ENCODE data around the gene ARHGAP23.

Gene ARHGAP23

GRCh38 chr17:38440614-38441397 is 12.5 kb downstream of the ARHGAP23 start:
- in situ Hi-C loops (cut with HindIII; ENCODE audit: low sequenced_read_pairs): no loop called here

GRCh38 chr17:38441429-38442061 is 13.3 kb downstream of the ARHGAP23 start:
- in situ Hi-C loops (cut with HindIII; ENCODE audit: low sequenced_read_pairs): no loop called here

DNA sequence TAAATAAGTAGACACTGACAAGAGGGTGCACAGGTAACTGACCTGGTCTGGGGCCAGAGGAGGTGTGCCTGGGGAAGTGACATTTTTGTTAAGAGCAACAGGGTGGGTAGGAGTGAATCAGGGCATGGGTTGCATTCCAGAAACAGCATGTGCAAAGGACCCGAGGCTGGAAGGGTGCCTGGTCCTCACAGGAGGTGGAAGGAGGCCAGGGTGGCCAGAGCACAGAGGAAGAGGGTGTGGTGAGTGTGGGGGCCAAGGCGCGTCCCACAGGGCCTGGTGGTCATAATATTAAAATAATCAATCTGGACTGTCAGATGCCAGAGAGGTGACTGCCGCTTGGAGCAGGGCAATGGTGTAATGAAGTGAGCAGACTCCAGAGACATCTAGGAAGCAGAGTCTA is 14.3 kb downstream of the ARHGAP23 start:
- in situ Hi-C loops (cut with HindIII; ENCODE audit: low sequenced_read_pairs): no loop called here

DNA sequence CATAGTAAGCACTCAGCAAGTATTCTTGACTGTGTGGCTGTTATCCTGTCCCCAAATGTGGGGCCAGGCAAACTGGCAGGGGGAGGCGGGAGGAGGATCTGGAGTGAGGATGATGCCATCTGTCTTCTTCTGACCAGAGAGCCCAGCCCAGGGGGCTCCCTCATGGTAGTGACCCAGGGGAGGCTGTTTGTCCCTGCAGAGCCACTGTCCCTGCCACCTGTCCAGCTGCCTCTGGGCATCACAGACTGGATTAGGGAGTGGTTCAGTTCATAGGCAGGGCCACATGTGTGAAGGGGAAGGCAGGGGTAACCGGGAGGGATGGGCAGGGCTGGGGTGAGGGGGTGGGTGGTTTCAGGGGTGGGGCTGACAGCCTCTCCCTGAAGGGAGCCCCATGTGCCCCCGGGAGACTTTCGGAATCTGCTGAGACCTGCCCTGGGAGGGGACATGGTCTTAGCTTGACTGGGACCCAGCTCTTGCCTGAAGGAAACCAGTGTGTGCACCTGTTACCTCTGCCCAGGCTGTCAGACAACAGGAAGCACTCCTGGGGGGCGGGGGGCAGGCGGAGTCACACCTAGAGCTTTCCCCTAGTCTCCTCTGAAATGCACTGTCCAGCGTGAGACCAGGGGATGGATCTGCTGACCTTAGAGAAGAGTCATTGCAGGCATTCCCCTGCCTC is 15.2 kb downstream of the ARHGAP23 start:
- in situ Hi-C loops (cut with HindIII; ENCODE audit: low sequenced_read_pairs): no loop called here

DNA sequence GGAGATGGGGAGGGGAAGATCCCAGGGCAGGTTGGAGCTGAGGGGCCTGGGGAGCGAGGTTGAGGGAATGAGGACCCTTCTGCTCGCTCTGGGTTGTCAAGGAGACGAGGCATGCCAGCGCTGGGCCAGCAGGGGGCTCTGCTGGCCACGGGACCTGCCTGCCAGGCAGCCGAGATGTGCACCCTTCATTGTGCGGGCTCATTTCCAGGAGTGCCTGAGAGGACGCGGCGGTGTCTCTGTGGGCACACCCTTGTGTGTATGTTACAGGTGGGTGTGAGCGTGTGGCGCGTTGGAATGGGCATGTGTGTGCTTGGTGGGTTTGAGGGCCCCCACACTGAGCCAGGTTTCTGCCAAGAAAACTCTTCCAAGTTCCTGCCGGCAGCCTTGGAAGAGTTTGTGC is 15.9 kb downstream of the ARHGAP23 start:
- in situ Hi-C loops (cut with HindIII; ENCODE audit: low sequenced_read_pairs): no loop called here

DNA sequence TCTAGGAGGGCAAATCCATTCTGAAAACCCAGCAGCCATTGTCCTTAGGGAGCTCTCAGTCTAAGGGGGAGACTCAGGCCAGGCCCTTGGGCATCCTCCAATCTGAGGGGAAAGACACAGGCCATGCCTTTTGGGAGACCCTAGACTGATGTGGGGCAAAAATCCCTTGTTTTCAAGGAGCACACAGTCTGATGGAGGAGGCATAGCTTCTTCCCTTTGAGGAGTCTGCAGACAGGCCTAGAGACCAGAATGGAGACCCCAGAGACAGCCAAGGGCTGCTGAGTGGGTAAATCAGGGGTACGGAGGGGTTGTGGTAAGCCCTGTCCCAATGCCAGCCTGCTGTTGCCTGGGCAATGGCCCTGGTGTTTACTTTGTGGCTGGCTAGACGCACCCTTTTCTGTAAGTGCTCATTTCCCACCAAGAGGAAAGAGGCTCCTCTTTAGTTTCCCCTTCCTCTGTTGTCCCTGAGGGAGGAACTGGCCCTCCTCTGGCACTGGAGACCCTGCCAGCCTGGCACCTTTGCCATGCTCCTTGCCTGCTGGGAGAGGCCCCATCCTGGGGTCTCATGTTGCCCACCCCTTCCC is 19.3 kb downstream of the ARHGAP23 start:
- in situ Hi-C loops (cut with HindIII; ENCODE audit: low sequenced_read_pairs): no loop called here

- in situ Hi-C loops (cut with HindIII; ENCODE audit: low sequenced_read_pairs): no loop called here
Observed at GRCh38 chr17:38448208-38448771, 20.0 kb downstream of the ARHGAP23 start.

DNA sequence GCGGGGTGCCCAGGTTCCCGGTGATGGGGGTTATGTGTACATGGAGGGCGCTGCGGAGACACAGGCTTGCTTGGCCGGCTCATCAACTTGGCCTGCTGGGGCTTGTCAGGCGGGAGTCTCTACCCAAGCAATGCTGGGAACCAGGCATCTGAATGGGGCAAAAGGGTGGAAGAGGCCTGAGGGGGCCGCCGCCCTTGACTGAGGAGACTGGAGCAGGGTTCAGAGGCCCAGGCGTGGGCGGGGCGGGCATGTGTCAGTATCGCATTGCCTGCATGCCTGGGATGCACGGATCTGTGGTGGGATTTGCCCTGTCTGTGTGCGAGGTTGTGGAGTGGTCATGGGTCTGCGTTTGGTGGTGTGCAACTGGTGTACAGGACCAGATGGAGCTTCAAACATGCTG is 21.1 kb downstream of the ARHGAP23 start:
- in situ Hi-C loops (cut with HindIII; ENCODE audit: low sequenced_read_pairs): no loop called here

DNA sequence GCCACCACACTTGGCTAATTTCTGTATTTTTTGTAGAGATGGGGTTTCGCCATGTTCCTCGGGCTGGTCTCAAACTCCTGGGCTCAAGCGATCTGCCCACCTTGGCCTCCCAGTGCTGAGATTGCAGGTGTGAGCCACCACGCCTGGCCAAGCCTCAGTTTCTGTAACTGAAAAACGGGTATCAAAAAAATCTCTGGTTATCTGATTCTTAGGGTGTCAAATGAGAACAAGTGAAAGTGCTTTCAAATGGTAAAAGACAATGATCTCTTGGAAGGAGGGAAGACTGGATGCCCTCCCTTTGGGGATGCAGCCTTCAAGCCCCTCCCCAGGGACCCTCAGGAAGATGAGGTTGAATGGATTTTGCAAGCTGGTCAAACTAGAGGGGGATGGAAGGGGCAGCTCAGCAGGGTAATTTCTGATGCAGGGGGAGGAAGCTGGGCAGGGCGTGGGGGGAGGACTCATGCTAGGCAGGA is 22.3 kb downstream of the ARHGAP23 start:
- in situ Hi-C loops (cut with HindIII; ENCODE audit: low sequenced_read_pairs): no loop called here

DNA sequence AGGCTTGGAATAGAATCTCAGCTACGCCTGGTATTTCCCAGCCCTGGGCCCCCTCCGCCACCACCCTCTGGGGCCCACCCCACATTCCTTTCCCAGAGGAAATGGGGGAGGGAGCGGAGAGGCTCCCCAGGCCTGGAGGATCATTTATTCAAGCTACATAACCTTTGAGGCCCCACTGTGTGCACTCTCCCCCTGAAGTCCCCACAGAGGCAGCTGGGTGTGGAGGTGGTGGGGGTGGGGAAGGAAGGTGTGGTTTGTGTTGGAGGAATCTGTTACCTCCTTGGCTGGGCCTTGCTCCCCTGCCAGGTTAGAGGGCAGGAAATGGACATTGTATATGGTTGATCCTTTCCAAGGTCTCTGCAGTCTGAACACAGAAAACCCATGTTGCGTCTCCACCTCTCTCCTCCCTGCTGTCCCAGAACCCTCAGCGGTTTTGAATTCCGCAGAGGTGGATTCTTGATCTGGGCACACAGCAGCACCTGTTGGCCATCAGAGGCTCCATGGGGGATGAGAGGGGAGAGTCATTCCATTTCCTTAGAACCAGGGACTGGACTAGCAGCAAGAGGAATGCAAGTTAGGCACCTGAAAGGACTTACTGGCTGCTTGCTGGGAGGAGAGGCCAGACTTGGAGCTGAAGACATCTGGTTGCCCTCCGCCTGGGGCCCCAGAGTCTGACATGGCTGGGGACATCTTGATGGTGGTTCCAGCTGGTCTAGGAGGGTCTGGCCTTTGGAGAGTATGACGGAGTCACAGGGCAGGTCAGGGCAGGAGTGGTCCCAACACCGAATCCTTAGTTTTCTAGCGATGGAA is 23.0 kb downstream of the ARHGAP23 start:
- in situ Hi-C loops (cut with HindIII; ENCODE audit: low sequenced_read_pairs): no loop called here

DNA sequence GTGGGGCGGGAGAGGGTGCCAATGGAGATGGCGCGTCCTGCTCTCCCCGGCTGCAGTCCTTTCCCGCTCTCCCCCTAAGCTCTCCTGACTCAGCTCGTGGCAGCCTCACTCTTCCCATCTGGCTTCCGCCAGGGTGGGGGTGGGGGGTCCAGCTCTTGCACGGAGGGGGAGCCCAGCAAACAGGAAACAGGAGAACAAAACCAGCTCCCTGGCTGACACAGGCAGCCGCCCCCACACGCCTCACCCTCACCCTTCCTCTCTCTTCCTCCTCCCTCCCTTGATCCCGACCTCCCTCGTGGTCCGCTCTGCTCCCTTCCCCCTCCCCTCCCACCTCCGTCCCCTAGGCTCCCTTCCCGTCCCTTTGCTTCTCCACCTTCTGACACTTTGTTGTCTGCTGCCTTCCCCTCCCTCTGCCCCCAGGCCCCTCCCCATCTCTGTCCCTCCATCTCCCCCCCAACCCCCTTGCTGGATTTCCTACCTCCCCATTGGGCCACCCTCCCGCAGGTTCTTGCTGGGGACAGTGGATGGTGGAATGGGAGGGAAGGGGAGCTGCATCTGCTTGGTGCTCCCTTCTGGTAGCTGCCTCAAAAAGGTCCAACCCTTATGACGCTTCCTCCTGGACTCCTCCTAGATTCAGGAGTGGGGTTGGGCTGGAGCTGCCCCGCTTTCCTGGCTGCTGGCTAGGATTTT is 23.7 kb downstream of the ARHGAP23 start:
- in situ Hi-C loops (cut with HindIII; ENCODE audit: low sequenced_read_pairs): no loop called here

- in situ Hi-C loops (cut with HindIII; ENCODE audit: low sequenced_read_pairs): no loop called here
Observed at GRCh38 chr17:38452719-38453118, 24.5 kb downstream of the ARHGAP23 start.

DNA sequence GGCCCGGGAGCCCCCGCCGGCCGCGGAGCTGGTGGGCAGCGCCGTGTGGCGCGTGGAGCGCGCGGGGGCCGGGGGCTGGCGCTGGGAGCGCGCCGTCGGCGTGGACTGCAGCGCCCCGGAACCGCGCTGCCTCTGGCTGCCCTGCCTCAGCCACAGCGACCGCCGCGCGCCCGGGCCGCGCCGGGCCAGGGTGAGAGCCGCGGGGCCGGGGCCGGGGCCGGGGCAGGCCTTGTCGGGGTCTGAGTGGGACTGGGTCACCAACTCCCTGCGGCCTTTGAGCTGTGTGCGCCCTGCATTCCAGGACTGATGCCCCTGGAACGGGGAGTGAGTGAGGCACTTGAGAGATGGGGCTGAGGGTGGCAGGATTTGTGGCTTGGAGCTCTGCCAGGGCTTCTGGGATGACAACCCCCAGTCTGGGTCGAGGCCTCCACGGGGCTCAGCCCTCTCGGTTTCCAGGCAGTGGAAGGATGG is 25.7 kb downstream of the ARHGAP23 start:
- in situ Hi-C loops (cut with HindIII; ENCODE audit: low sequenced_read_pairs): no loop called here

DNA sequence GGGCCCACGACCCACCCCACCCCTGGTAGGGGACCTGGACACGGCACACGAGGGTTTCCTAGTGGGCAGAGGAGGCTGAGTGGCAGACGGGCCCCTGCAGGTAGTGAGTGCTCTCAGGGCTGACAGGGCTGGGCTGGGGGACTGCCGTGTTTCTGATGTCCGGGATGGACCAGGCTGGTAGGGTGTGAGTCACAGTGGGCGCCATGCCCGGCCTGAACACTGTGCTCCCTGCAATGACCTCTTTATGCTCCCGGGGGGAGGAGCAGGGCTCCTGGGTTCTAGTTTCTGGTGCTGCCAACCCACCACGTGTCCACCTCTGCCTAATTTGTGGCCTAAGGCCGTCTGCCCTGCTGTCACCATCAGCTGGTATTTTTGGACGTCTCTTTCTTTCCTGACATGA is 26.3 kb downstream of the ARHGAP23 start:
- in situ Hi-C loops (cut with HindIII; ENCODE audit: low sequenced_read_pairs): no loop called here

DNA sequence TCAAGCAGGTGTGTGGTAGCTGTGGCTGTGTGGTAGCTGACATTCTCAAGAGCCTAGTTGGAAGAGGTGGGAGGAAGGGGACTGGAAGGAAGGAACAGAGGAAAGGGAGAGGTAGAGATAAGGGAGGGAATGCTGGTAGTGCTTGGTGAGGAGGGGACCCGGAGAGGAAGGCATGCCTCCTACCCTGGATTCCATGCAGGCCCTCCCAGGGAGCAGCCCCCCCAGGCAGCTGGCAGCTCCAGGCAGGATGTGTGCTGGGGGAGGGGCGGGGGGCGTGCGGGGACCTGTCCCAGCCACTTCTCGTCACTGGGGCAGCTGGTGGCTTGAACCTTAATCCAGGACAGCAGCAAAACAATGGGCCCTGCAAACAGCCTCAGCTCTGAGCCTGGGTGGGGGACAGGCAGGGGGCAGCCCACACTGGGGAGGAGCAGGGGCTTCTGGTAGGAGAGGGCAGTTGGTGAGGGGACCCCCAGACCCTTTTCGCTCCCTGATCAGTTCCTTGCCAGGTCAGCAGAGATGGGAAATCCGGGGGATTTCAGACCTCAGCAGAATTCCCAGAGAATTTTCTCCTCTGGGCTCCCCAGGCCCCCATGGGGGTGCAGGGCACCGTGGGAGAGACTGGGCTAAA is 27.1 kb downstream of the ARHGAP23 start:
- in situ Hi-C loops (cut with HindIII; ENCODE audit: low sequenced_read_pairs): no loop called here

- in situ Hi-C loops (cut with HindIII; ENCODE audit: low sequenced_read_pairs): no loop called here
Observed at GRCh38 chr17:38456031-38456815, 28.0 kb downstream of the ARHGAP23 start.

DNA sequence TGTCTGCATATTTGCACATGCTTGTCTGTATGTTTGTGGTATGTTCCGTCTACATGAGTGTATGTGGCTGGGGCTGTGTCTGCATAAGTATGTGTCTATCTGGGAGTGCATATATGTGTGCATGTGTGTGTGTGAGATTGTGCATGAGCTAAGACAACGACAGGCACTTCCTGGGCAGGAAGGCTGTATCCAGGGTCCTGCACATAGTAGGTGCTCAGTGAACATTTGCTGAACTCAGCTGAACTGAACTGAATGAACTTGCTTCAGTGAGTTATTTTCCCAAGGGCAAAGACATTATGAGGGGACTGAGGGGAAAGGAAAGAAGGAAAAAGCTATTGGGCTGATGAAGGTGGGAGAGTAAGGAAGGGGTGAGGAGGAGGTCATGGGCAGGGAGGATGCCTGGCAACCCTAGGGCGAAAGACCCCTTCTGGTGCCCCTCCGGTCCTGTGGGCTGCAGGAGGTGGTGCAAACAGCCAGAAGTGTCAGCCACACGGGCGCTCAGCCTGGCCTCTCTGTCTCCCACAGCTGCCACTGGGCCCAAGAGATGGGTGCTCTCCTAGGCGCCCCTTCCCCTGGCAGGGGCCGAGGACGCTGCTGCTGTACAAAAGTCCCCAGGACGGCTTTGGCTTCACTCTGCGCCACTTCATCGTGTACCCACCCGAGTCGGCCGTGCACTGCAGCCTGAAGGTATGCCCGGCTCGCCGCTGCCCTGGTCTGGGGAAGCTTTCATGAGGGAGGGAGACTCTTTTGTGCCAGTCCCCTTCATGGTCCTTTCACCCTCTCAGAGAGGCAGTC is 29.5 kb downstream of the ARHGAP23 start:
- in situ Hi-C loops (cut with HindIII; ENCODE audit: low sequenced_read_pairs): no loop called here

DNA sequence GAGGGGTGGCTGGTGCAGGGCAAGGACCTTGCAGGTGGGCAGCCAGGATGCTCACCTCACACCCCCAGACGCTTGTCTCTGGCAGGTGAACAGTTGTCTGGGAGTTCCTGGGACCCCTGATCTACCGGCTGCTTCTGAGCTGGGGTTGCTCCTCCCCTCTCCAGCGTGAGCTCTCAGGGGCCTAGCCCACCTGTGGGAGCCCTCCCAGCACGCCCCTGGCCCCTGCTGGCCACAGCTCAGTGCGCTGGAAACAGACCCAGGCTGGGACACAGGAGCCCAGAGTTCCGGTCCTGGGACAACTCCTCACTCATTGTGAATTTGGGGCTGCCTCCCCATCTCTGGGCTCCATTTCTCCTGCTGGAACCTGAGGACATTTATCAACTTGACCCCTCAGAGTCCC is 30.3 kb downstream of the ARHGAP23 start:
- in situ Hi-C loops (cut with HindIII; ENCODE audit: low sequenced_read_pairs): no loop called here
